MM.1S (cell line): ENCODE measurements around the gene CNIH3.

Experiments used
- EZH2 ChIP-seq: fragments of 300-600 bp; sonication (generic); optimal IDR thresholded peaks from 2 replicates; pipeline ENCODE3; 2017; ENCODE audit warnings: low read depth, mild to moderate bottlenecking, antibody characterized with exemption, low read length, mixed read lengths
- TF ChIP-seq, protein P1 (sequence below): fragments of 300-600 bp; sonication (generic); IDR thresholded peaks from 2 replicates; pipeline ENCODE4 v1.5.1; 2016; ENCODE audit warnings: antibody characterized with exemption, low read length, mixed read lengths

DNA sequence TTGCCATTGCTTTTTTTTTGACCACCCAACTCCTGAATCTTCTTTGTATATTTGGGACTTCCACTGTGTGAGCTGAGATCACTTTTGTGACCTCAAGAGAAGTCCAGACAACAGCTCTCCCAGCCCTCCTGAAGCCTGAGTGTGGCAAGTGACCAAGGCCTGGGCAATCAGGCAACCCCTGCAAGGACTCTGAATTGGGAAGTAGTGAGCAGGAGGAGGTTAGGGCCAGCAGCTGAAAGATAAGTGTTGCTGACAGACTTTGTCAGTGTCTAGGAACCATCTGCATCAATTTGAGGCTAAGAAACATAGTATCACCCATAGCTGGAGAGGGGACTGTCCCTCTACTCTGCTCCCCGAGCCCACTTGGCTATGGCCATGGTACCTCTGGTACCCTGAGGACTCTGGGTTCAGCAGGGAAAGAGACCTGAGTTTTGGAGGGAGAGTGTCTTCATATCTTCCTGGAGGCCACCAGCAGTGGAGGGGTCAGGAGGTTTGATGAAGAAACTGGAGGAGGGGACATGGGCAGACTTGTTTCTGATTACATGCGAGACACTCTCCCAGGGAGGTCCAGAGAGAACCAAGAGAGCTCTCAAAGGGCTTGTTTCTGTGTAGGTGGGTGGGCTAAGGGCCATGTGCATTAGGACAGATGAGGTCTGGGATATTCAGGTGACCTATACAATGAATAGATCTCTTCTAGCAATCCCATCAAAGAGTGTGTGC lies 166.3 kb downstream of the CNIH3 start:
- TF ChIP-seq, protein P1, sequence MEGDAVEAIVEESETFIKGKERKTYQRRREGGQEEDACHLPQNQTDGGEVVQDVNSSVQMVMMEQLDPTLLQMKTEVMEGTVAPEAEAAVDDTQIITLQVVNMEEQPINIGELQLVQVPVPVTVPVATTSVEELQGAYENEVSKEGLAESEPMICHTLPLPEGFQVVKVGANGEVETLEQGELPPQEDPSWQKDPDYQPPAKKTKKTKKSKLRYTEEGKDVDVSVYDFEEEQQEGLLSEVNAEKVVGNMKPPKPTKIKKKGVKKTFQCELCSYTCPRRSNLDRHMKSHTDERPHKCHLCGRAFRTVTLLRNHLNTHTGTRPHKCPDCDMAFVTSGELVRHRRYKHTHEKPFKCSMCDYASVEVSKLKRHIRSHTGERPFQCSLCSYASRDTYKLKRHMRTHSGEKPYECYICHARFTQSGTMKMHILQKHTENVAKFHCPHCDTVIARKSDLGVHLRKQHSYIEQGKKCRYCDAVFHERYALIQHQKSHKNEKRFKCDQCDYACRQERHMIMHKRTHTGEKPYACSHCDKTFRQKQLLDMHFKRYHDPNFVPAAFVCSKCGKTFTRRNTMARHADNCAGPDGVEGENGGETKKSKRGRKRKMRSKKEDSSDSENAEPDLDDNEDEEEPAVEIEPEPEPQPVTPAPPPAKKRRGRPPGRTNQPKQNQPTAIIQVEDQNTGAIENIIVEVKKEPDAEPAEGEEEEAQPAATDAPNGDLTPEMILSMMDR: no peak
- no peak for TF ChIP-seq EZH2
